Mesenchymal stem cell (in vitro differentiated cells and primary cell): ENCODE measurements around the gene COL25A1.
"Not testable (repeated sequence)": the region's sequence is repeated elsewhere in the genome, so short reads cannot be mapped to it uniquely, and the experiment has no call there.

Experiments used
- DNase-seq: peaks from one replicate; pipeline ENCODE4 v3.0.0-alpha.2; 2013
- H2AFZ ChIP-seq: one replicate; pipeline ENCODE4 v1.6.1; 2013; ENCODE audit warnings: low read depth, mild to moderate bottlenecking, control low read depth, inconsistent platforms, low read length, moderate library complexity
- H2AK5ac ChIP-seq: 2 replicates; pipeline ENCODE4 v1.6.1; 2013; ENCODE audit warnings: low read length, moderate library complexity, mild to moderate bottlenecking, inconsistent platforms; ENCODE audit not compliant: severe bottlenecking
- H2BK120ac ChIP-seq: one replicate; pipeline ENCODE4 v1.6.1; 2013; ENCODE audit warnings: low read depth, mild to moderate bottlenecking, inconsistent platforms, low read length, moderate library complexity
- H2BK12ac ChIP-seq, 2 experiments: one replicate each; pipeline ENCODE4 v1.6.1; 2013; ENCODE audit warnings: inconsistent platforms in 2 of 2, low read length in 2 of 2, mild to moderate bottlenecking in 2 of 2, moderate library complexity in 2 of 2, control low read depth in 1 of 2
- H2BK15ac ChIP-seq: one replicate; pipeline ENCODE4 v1.6.1; 2013; ENCODE audit warnings: mild to moderate bottlenecking, low read depth, inconsistent platforms; ENCODE audit not compliant: poor library complexity, severe bottlenecking
- H2BK5ac ChIP-seq: 2 replicates; pipeline ENCODE4 v1.6.1; 2013; ENCODE audit warnings: low read depth, mild to moderate bottlenecking, low read length, control low read depth, inconsistent platforms; ENCODE audit not compliant: poor library complexity, severe bottlenecking
- H3K14ac ChIP-seq, 2 experiments: one replicate each; pipeline ENCODE4 v1.6.1; 2013; ENCODE audit warnings: inconsistent platforms in 2 of 2, low read length in 2 of 2, control low read depth in 1 of 2, mild to moderate bottlenecking in 1 of 2, moderate library complexity in 1 of 2
- H3K18ac ChIP-seq, 2 experiments: one replicate each; pipeline ENCODE4 v1.6.1; 2013; ENCODE audit warnings: inconsistent platforms in 2 of 2, low read length in 2 of 2, control low read depth in 1 of 2, low read depth in 1 of 2, mild to moderate bottlenecking in 1 of 2
- H3K23ac ChIP-seq, 2 experiments: one replicate each; pipeline ENCODE4 v1.6.1; 2013; ENCODE audit warnings: inconsistent platforms in 2 of 2, low read length in 2 of 2, mild to moderate bottlenecking in 2 of 2, moderate library complexity in 2 of 2, control low read depth in 1 of 2
- H3K27ac ChIP-seq: 2 replicates; pipeline ENCODE4 v1.5.1; 2013; ENCODE audit warnings: mild to moderate bottlenecking, moderate library complexity, low read length, control low read depth, inconsistent platforms; ENCODE audit not compliant: poor library complexity, severe bottlenecking
- H3K27me3 ChIP-seq, 2 experiments: 2 replicates each; pipeline versions ENCODE4 v1.6.1 to v1.7.0; 2013; ENCODE audit warnings: low read length in 2 of 2, mild to moderate bottlenecking in 2 of 2, moderate library complexity in 2 of 2, control low read depth in 1 of 2, inconsistent platforms in 1 of 2; ENCODE audit not compliant: control insufficient read depth in 1 of 2, insufficient read depth in 1 of 2
- H3K36me3 ChIP-seq, 2 experiments: 2 replicates each; pipeline versions ENCODE4 v1.6.1 to v1.7.0; 2013; ENCODE audit warnings: low read length in 2 of 2, control low read depth in 1 of 2, inconsistent platforms in 1 of 2, low read depth in 1 of 2, mild to moderate bottlenecking in 1 of 2; ENCODE audit not compliant: insufficient read depth in 2 of 2, control insufficient read depth in 1 of 2
- H3K4ac ChIP-seq, 2 experiments: one replicate each; pipeline ENCODE4 v1.6.1; 2013; ENCODE audit warnings: inconsistent platforms in 2 of 2, low read length in 2 of 2, mild to moderate bottlenecking in 2 of 2, moderate library complexity in 2 of 2, control low read depth in 1 of 2, low read depth in 1 of 2
- H3K4me1 ChIP-seq: 2 replicates; pipeline ENCODE4 v1.6.1; 2013; ENCODE audit warnings: low read depth, low read length, control low read depth; ENCODE audit not compliant: control insufficient read depth, insufficient read depth
- H3K4me2 ChIP-seq: 2 replicates; pipeline ENCODE4 v1.6.1; 2013; ENCODE audit warnings: low read length, mild to moderate bottlenecking, inconsistent platforms; ENCODE audit not compliant: poor library complexity, severe bottlenecking
- H3K4me3 ChIP-seq, 2 experiments: 2 replicates each; pipeline versions ENCODE4 v1.5.1 to v1.7.0; 2013; ENCODE audit warnings: low read length in 2 of 2, mild to moderate bottlenecking in 2 of 2, control low read depth in 1 of 2, low read depth in 1 of 2; ENCODE audit not compliant: insufficient read depth in 1 of 2
- H3K79me1 ChIP-seq: replicated peaks from 2 replicates; pipeline ENCODE4 v1.6.1; 2013; ENCODE audit warnings: mild to moderate bottlenecking, control low read depth, low read length, inconsistent platforms; ENCODE audit not compliant: poor library complexity, severe bottlenecking
- H3K9ac ChIP-seq: 2 replicates; pipeline ENCODE4 v1.7.0; 2013; ENCODE audit warnings: mild to moderate bottlenecking, low read length, moderate library complexity
- H3K9me3 ChIP-seq: 2 replicates; pipeline ENCODE4 v1.7.0; 2013; ENCODE audit warnings: mild to moderate bottlenecking, low read length; ENCODE audit not compliant: control insufficient read depth
- H4K8ac ChIP-seq: one replicate; pipeline ENCODE4 v1.6.1; 2013; ENCODE audit warnings: inconsistent platforms, mild to moderate bottlenecking, low read length, moderate library complexity
- H4K91ac ChIP-seq: one replicate; pipeline ENCODE4 v1.6.1; 2013; ENCODE audit warnings: mild to moderate bottlenecking, low read length, inconsistent platforms
- WGBS: methylation state at CpG from one replicate; pipeline ENCODE4 v1.1.7; 2013; ENCODE audit warnings: mixed read lengths; 5-methylcytosine and 5-hydroxymethylcytosine counted together

The COL25A1 gene

DNA sequence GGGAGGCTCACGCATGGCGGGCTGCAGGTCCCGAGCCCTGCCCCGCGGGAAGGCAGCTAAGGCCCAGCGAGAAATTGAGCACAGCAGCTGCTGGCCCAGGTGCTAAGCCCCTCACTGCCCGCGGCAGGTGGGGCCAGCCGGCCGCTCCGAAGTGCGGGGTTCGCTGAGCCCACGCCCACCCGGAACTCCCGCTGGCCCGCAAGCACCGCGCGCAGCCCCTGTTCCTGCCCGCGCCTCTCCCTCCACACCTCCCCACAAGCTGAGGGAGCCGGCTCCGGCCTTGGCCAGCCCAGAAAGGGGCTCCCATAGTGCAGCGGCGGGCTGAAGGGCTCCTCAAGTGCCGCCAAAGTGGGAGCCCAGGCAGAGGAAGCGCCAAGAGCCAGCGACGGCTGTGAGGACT is 318.0 kb downstream of the COL25A1 start:
- DNase-seq, H3K4ac ChIP-seq, H2AFZ ChIP-seq, H3K4me1 ChIP-seq, H3K9ac ChIP-seq, H3K79me1 ChIP-seq, H3K14ac ChIP-seq, H3K18ac ChIP-seq, H4K91ac ChIP-seq, H3K27ac ChIP-seq, H2BK15ac ChIP-seq, H3K4me3 ChIP-seq, H2BK5ac ChIP-seq, H2BK120ac ChIP-seq, H2BK12ac ChIP-seq, H3K9me3 ChIP-seq, H3K4me2 ChIP-seq, H3K27me3 ChIP-seq, H3K36me3 ChIP-seq, H4K8ac ChIP-seq, H3K23ac ChIP-seq, H2AK5ac ChIP-seq: not testable (repeated sequence)
- 97% methylated on average over 30 of the region's 30 CpGs for WGBS

DNA sequence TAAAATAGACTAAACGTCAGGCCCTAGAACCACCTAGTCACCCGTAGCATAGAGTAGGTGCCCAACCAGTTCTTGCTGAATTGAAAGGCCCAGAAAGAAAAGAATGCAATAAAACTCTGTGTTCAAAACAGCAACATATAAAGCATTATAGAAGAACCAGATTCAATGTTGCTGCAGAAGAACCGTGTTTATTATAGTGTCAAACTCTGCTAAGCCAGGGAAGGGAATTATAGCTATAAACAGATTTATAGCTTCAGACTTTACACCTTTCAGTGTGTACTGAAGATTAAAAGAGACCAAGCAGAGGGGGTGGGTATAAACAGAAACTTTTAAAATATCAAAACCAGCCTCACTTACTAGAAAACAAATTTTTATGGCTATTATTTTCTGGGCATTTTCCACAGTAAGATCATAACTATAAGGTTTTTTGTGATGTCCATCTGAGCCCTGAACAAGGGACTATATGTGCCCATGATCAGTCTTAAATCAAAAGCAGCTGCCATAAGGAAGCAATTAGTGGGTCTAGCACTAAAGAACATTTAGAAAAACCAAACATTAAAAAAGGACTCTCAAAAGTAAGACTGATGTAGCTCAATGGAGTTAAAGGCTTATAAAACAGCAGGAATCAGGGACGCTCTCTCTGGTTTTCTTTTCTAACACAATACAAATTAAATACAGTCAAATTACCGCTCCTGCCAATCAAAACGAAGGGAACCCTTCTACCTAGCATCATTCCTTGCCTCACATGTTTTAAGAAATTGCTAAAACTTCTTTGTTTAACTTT is 319.9 kb downstream of the COL25A1 start:
- H3K4me1 ChIP-seq = peaks cover 2% of the 10 kb centered on the region
- no peak overlapping the region for H3K9ac ChIP-seq
- H3K36me3 ChIP-seq = no peaks in the 10 kb centered on the region
- 89% methylated on average over 3 of the region's 6 CpGs for WGBS
- no peak overlapping the region for H3K4ac ChIP-seq
- no peak overlapping the region for H3K4me2 ChIP-seq
- no peak overlapping the region for H3K27ac ChIP-seq
- no peak overlapping the region for H2BK5ac ChIP-seq
- DNase-seq = no peak
- no peak overlapping the region for H2BK120ac ChIP-seq
- no peak overlapping the region for H3K18ac ChIP-seq
- H3K23ac ChIP-seq = no peak overlapping the region
- H3K9me3 ChIP-seq = no peaks in the 10 kb centered on the region
- no peak overlapping the region for H2AK5ac ChIP-seq
- no peaks in the 10 kb centered on the region for H3K27me3 ChIP-seq
- H4K91ac ChIP-seq = no peak overlapping the region
- no peak overlapping the region for H2BK15ac ChIP-seq
- H3K14ac ChIP-seq = no peak overlapping the region
- H2AFZ ChIP-seq = no peak overlapping the region
- no peak overlapping the region for H3K4me3 ChIP-seq
- no peak overlapping the region for H4K8ac ChIP-seq
- H2BK12ac ChIP-seq = no peak overlapping the region
- no peaks in the 10 kb centered on the region for H3K79me1 ChIP-seq

GRCh38 chr4:108980455-108981239 is 321.8 kb downstream of the COL25A1 start:
- Histone ChIP-seq H2BK5ac (no peak overlapping the region), H3K14ac (no peak overlapping the region), H3K4me2 (no peak overlapping the region), H3K9ac (no peak overlapping the region), H3K79me1 (no peaks in the 10 kb centered on the region), H3K36me3 (no peaks in the 10 kb centered on the region), H3K27me3 (no peaks in the 10 kb centered on the region), H2AFZ (no peak overlapping the region), H3K4me1 (no peaks in the 10 kb centered on the region), H4K91ac (no peak overlapping the region), H3K4me3 (no peak overlapping the region), H2BK120ac (no peak overlapping the region), H2BK15ac (no peak overlapping the region), H3K23ac (no peak overlapping the region), H3K9me3 (no peaks in the 10 kb centered on the region), H2BK12ac (no peak overlapping the region), H3K18ac (no peak overlapping the region), H4K8ac (no peak overlapping the region), H2AK5ac (no peak overlapping the region), H3K4ac (no peak overlapping the region), H3K27ac (no peak overlapping the region)
- no peak for DNase-seq
- 98% methylated on average over 10 of the region's 10 CpGs for WGBS

GRCh38 chr4:108979759-108980158 is 322.7 kb downstream of the COL25A1 start:
- H3K4ac ChIP-seq = no peak overlapping the region
- no peak overlapping the region for H2BK120ac ChIP-seq
- H3K4me2 ChIP-seq = no peak overlapping the region
- no peak overlapping the region for H3K18ac ChIP-seq
- 98% methylated on average over 6 of the region's 6 CpGs for WGBS
- DNase-seq = no peak
- no peak overlapping the region for H2BK5ac ChIP-seq
- no peak overlapping the region for H2AFZ ChIP-seq
- H3K36me3 ChIP-seq = no peaks in the 10 kb centered on the region
- no peak overlapping the region for H4K8ac ChIP-seq
- H3K79me1 ChIP-seq = no peaks in the 10 kb centered on the region
- no peak overlapping the region for H2BK15ac ChIP-seq
- H3K27ac ChIP-seq = no peak overlapping the region
- no peaks in the 10 kb centered on the region for H3K4me1 ChIP-seq
- no peak overlapping the region for H3K23ac ChIP-seq
- H2BK12ac ChIP-seq = peak overlapping the region in 1 of 2 experiments; percentile 63
- H2AK5ac ChIP-seq = no peak overlapping the region
- no peaks in the 10 kb centered on the region for H3K9me3 ChIP-seq
- no peak overlapping the region for H3K9ac ChIP-seq
- no peak overlapping the region for H3K14ac ChIP-seq
- no peaks in the 10 kb centered on the region for H3K27me3 ChIP-seq
- no peak overlapping the region for H4K91ac ChIP-seq
- no peak overlapping the region for H3K4me3 ChIP-seq
